Endothelial cell of umbilical vein (primary cell): ENCODE measurements around the gene RNF227.

Experiments
- EZH2 ChIP-seq: IDR thresholded peaks from 2 replicates; pipeline ENCODE4 v1.6.1; 2012; ENCODE audit warnings: borderline replicate concordance, low read depth, mild to moderate bottlenecking, moderate library complexity, low read length, inconsistent platforms; ENCODE audit not compliant: severe bottlenecking
- POLR2A ChIP-seq: IDR thresholded peaks from 2 replicates; pipeline ENCODE4 v1.6.1; 2012; ENCODE audit warnings: low read depth, mild to moderate bottlenecking, control low read depth, low read length

GRCh38 chr17:7916808-7917207 is 719 bp upstream of the RNF227 start:
- TF ChIP-seq POLR2A, result no peak
- TF ChIP-seq EZH2, result no peak
